ENCODE measurements around the gene GATAD2B.
"Not testable (repeated sequence)": the region's sequence is repeated elsewhere in the genome, so short reads cannot be mapped to it uniquely, and the experiment has no call there.

The GATAD2B gene

GRCh38 chr1:153793261-153793972 is 129.4 kb downstream of the GATAD2B start:
- H3K4me1 ChIP-seq (ENCODE audit: control insufficient read depth, insufficient read depth, low read length) = peaks cover 53% of the 10 kb centered on the region
- H3K36me3 ChIP-seq (ENCODE audit: control insufficient read depth, insufficient read depth, low read length) = no peaks in the 10 kb centered on the region
- H3K27me3 ChIP-seq (ENCODE audit: control insufficient read depth, insufficient read depth, low read length, poor library complexity, severe bottlenecking) = no peaks in the 10 kb centered on the region
- peak overlapping the region; percentile 50 for H3K4me3 ChIP-seq (ENCODE audit: insufficient read depth, low read depth, low read length)
- peak overlapping the region; percentile 90 for H3K27ac ChIP-seq (ENCODE audit: insufficient read depth, low read depth, low read length, poor library complexity, severe bottlenecking)
- 31 to 34% methylated on average over 9 of the region's 9 CpGs for WGBS, 2 experiments
- no peaks in the 10 kb centered on the region for H3K9me3 ChIP-seq (ENCODE audit: control insufficient read depth, low read length)

GRCh38 chr1:153792631-153793041 is 130.1 kb downstream of the GATAD2B start:
- Histone ChIP-seq H3K27me3 (ENCODE audit: control insufficient read depth, insufficient read depth, low read length, poor library complexity, severe bottlenecking) (no peaks in the 10 kb centered on the region), H3K36me3 (ENCODE audit: control insufficient read depth, insufficient read depth, low read length) (no peaks in the 10 kb centered on the region), H3K4me3 (ENCODE audit: insufficient read depth, low read depth, low read length) (no peak overlapping the region), H3K9me3 (ENCODE audit: control insufficient read depth, low read length) (no peaks in the 10 kb centered on the region), H3K27ac (ENCODE audit: insufficient read depth, low read depth, low read length, poor library complexity, severe bottlenecking) (peak overlapping the region; percentile 90), H3K4me1 (ENCODE audit: control insufficient read depth, insufficient read depth, low read length) (peaks cover 50% of the 10 kb centered on the region)
- 82 to 83% methylated on average over 11 of the region's 11 CpGs for WGBS, 2 experiments

- no peaks in the 10 kb centered on the region for H3K9me3 ChIP-seq (ENCODE audit: control insufficient read depth, low read length)
- H3K36me3 ChIP-seq (ENCODE audit: control insufficient read depth, insufficient read depth, low read length) = no peaks in the 10 kb centered on the region
- no peak overlapping the region for H3K27ac ChIP-seq (ENCODE audit: insufficient read depth, low read depth, low read length, poor library complexity, severe bottlenecking)
- no peak overlapping the region for H3K4me3 ChIP-seq (ENCODE audit: insufficient read depth, low read depth, low read length)
- no peaks in the 10 kb centered on the region for H3K27me3 ChIP-seq (ENCODE audit: control insufficient read depth, insufficient read depth, low read length, poor library complexity, severe bottlenecking)
- H3K4me1 ChIP-seq (ENCODE audit: control insufficient read depth, insufficient read depth, low read length) = peaks cover 46% of the 10 kb centered on the region
- WGBS, 2 experiments = 82 to 89% methylated on average over 16 of the region's 16 CpGs
These were observed 131.0 kb downstream of the GATAD2B start for GRCh38 chr1:153791648-153792253.

- H3K4me3 ChIP-seq (ENCODE audit: insufficient read depth, low read depth, low read length) = no peak overlapping the region
- H3K9me3 ChIP-seq (ENCODE audit: control insufficient read depth, low read length) = no peaks in the 10 kb centered on the region
- no peak overlapping the region for H3K27ac ChIP-seq (ENCODE audit: insufficient read depth, low read depth, low read length, poor library complexity, severe bottlenecking)
- no peaks in the 10 kb centered on the region for H3K36me3 ChIP-seq (ENCODE audit: control insufficient read depth, insufficient read depth, low read length)
- no peaks in the 10 kb centered on the region for H3K27me3 ChIP-seq (ENCODE audit: control insufficient read depth, insufficient read depth, low read length, poor library complexity, severe bottlenecking)
- peaks cover 41% of the 10 kb centered on the region for H3K4me1 ChIP-seq (ENCODE audit: control insufficient read depth, insufficient read depth, low read length)
- 94% methylated on average over 9 of the region's 9 CpGs for WGBS, 2 experiments
These were observed 131.7 kb downstream of the GATAD2B start for GRCh38 chr1:153790966-153791647.

GRCh38 chr1:153790313-153790965 is 132.3 kb downstream of the GATAD2B start:
- H3K4me3 ChIP-seq (ENCODE audit: insufficient read depth, low read depth, low read length) = no peak overlapping the region

GRCh38 chr1:153789478-153790034 is 133.2 kb downstream of the GATAD2B start:
- peaks cover 31% of the 10 kb centered on the region for H3K4me1 ChIP-seq (ENCODE audit: control insufficient read depth, insufficient read depth, low read length)
- WGBS, 2 experiments = 87 to 89% methylated on average over 22 of the region's 22 CpGs
- H3K36me3 ChIP-seq (ENCODE audit: control insufficient read depth, insufficient read depth, low read length) = no peaks in the 10 kb centered on the region
- H3K27ac ChIP-seq (ENCODE audit: insufficient read depth, low read depth, low read length, poor library complexity, severe bottlenecking) = no peak overlapping the region
- H3K4me3 ChIP-seq (ENCODE audit: insufficient read depth, low read depth, low read length) = no peak overlapping the region
- no peaks in the 10 kb centered on the region for H3K27me3 ChIP-seq (ENCODE audit: control insufficient read depth, insufficient read depth, low read length, poor library complexity, severe bottlenecking)
- no peaks in the 10 kb centered on the region for H3K9me3 ChIP-seq (ENCODE audit: control insufficient read depth, low read length)

More at GRCh38 chr1:153790313-153790965, 132.3 kb downstream of the GATAD2B start:
- Histone ChIP-seq H3K4me1 (ENCODE audit: control insufficient read depth, insufficient read depth, low read length) (peaks cover 34% of the 10 kb centered on the region), H3K9me3 (ENCODE audit: control insufficient read depth, low read length) (no peaks in the 10 kb centered on the region), H3K27ac (ENCODE audit: insufficient read depth, low read depth, low read length, poor library complexity, severe bottlenecking) (no peak overlapping the region), H3K36me3 (ENCODE audit: control insufficient read depth, insufficient read depth, low read length) (no peaks in the 10 kb centered on the region), H3K27me3 (ENCODE audit: control insufficient read depth, insufficient read depth, low read length, poor library complexity, severe bottlenecking) (no peaks in the 10 kb centered on the region)
- WGBS, 2 experiments = 87 to 89% methylated on average over 16 of the region's 16 CpGs

- Histone ChIP-seq H3K27ac (ENCODE audit: insufficient read depth, low read depth, low read length, poor library complexity, severe bottlenecking) (no peak overlapping the region), H3K9me3 (ENCODE audit: control insufficient read depth, low read length) (no peaks in the 10 kb centered on the region), H3K36me3 (ENCODE audit: control insufficient read depth, insufficient read depth, low read length) (no peaks in the 10 kb centered on the region), H3K4me1 (ENCODE audit: control insufficient read depth, insufficient read depth, low read length) (peaks cover 3% of the 10 kb centered on the region), H3K4me3 (ENCODE audit: insufficient read depth, low read depth, low read length) (no peak overlapping the region), H3K27me3 (ENCODE audit: control insufficient read depth, insufficient read depth, low read length, poor library complexity, severe bottlenecking) (no peaks in the 10 kb centered on the region)
- 87 to 94% methylated on average over 4 of the region's 4 CpGs for WGBS, 2 experiments
These were observed 136.6 kb downstream of the GATAD2B start for GRCh38 chr1:153786038-153786790.

- WGBS, 2 experiments = 5% methylated on average over 60 to 61 of the region's 61 CpGs
- no peaks in the 10 kb centered on the region for H3K27me3 ChIP-seq (ENCODE audit: control insufficient read depth, insufficient read depth, low read length, poor library complexity, severe bottlenecking)
- H3K4me3 ChIP-seq (ENCODE audit: insufficient read depth, low read depth, low read length) = peak overlapping the region; percentile 69
- H3K4me1 ChIP-seq (ENCODE audit: control insufficient read depth, insufficient read depth, low read length) = peaks cover 3% of the 10 kb centered on the region
- H3K27ac ChIP-seq (ENCODE audit: insufficient read depth, low read depth, low read length, poor library complexity, severe bottlenecking) = peak overlapping the region; percentile 82
- no peaks in the 10 kb centered on the region for H3K36me3 ChIP-seq (ENCODE audit: control insufficient read depth, insufficient read depth, low read length)
- H3K9me3 ChIP-seq (ENCODE audit: control insufficient read depth, low read length) = no peaks in the 10 kb centered on the region
These were observed 139.3 kb downstream of the GATAD2B start for GRCh38 chr1:153783233-153784190.

- H3K4me3 ChIP-seq (ENCODE audit: insufficient read depth, low read depth, low read length) = peak overlapping the region; percentile 69
- not testable (repeated sequence) for H3K27me3 ChIP-seq (ENCODE audit: control insufficient read depth, insufficient read depth, low read length, poor library complexity, severe bottlenecking); H3K4me1 ChIP-seq (ENCODE audit: control insufficient read depth, insufficient read depth, low read length); H3K36me3 ChIP-seq (ENCODE audit: control insufficient read depth, insufficient read depth, low read length); H3K9me3 ChIP-seq (ENCODE audit: control insufficient read depth, low read length)
- peak overlapping the region; percentile 82 for H3K27ac ChIP-seq (ENCODE audit: insufficient read depth, low read depth, low read length, poor library complexity, severe bottlenecking)
- WGBS, 2 experiments = 90 to 91% methylated on average over 8 of the region's 8 CpGs
These were observed 140.1 kb downstream of the GATAD2B start for GRCh38 chr1:153782648-153783047.
